GM12801 (cell line): Measurements from ENCODE around the gene ARVCF.

Source experiments
- TF ChIP-seq, protein P1 (sequence below): IDR thresholded peaks from one replicate; pipeline ENCODE4 v1.5.1; 2011; ENCODE audit warnings: control low read depth; ENCODE audit not compliant: insufficient read length; ENCODE audit errors: extremely low read depth

Gene ARVCF

DNA sequence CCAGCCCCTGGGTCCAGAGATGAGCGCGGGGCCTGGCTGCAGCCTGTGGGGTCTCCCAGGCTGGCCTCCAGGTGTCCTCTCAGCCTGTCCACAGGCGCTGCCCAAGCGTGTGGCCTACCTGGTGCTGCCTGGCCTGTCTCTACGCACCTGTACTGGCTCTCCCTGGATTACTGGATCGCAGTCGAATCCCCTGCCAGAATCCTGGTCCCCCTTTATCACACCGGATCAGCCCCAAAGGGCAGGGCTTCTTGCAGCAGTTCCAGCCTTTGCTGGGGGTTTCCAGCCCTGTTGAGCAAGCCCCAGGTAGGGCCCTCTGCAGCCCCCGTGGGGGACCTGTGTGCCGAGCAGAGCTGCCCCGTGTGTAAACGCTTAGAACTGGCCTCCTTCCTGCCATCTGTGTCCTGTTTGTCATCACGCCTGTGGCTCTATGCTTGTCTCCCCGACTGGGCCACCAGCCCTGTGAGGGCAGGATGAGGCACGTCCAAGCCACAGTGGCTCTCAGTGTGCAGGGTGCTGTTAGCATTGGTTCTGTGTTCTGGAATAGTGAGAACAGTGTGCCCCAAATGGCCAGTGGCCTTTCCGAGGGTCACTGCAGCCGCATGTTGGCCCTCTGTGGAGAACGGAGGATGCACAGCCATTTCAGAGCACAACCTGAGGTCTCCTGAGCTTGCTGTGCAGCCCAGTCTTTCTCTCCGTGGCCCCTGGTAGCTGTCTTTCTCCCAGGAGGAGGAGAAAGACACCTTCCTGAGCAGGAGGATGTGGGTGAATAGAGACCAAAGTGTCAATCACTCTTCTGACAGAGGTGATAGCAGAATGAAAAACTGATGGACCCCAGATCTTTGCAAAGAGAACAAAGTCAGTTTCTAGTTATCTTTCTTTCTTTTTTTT lies 61.1 kb downstream of the ARVCF start:
- TF ChIP-seq, protein P1, sequence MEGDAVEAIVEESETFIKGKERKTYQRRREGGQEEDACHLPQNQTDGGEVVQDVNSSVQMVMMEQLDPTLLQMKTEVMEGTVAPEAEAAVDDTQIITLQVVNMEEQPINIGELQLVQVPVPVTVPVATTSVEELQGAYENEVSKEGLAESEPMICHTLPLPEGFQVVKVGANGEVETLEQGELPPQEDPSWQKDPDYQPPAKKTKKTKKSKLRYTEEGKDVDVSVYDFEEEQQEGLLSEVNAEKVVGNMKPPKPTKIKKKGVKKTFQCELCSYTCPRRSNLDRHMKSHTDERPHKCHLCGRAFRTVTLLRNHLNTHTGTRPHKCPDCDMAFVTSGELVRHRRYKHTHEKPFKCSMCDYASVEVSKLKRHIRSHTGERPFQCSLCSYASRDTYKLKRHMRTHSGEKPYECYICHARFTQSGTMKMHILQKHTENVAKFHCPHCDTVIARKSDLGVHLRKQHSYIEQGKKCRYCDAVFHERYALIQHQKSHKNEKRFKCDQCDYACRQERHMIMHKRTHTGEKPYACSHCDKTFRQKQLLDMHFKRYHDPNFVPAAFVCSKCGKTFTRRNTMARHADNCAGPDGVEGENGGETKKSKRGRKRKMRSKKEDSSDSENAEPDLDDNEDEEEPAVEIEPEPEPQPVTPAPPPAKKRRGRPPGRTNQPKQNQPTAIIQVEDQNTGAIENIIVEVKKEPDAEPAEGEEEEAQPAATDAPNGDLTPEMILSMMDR = no peak

DNA sequence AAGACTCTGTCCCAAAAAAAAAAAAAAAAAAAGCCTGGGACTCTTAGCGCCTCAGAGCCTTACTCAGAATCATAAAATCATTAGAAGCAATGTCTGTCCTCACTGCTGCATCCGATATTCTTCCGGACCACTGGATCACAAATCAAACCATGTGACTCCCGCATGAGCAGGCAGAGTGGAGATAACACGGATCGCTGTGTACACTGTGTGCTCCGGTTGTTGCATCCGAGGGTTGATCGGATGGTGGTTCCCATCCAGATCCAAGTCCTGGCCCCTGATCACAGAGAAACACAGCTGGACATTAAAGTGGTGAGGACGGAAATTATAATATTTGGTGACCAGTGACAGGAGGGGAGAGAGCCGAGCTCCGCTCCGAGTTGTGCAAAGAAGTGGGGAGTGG lies 65.3 kb downstream of the ARVCF start:
- TF ChIP-seq, protein P1 = no peak

DNA sequence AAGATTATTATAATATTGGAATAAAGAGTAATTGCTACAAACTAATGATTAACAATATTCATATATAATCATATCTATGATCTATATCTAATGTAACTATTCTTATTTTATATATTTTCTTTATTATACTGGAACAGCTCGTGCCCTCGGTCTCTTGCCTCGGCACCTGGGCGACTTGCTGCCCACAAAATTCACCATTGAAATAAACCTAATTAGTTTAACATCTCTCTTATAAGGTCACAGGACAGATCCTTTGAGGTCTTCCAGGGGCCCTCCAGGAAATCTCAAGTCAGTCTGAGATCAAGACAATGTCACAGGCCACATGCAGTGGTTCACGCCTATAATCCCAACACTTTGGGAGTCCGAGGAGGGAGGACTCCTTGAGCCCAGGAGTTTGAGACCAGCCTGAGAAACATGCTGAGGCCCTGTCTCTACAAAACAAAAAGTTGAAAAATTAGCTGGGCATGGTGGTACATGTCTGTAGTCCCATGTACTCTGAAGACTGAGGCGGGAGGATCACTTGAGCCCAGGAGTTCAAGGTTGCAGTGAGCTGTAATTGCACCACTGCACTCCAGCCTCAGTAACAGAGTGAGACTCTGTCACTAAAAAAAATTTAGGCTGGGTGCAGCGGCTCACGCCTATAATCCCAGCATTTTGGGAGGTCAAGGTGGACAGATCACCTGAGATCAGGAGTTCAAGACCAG lies 68.4 kb downstream of the ARVCF start:
- TF ChIP-seq, protein P1 = no peak

DNA sequence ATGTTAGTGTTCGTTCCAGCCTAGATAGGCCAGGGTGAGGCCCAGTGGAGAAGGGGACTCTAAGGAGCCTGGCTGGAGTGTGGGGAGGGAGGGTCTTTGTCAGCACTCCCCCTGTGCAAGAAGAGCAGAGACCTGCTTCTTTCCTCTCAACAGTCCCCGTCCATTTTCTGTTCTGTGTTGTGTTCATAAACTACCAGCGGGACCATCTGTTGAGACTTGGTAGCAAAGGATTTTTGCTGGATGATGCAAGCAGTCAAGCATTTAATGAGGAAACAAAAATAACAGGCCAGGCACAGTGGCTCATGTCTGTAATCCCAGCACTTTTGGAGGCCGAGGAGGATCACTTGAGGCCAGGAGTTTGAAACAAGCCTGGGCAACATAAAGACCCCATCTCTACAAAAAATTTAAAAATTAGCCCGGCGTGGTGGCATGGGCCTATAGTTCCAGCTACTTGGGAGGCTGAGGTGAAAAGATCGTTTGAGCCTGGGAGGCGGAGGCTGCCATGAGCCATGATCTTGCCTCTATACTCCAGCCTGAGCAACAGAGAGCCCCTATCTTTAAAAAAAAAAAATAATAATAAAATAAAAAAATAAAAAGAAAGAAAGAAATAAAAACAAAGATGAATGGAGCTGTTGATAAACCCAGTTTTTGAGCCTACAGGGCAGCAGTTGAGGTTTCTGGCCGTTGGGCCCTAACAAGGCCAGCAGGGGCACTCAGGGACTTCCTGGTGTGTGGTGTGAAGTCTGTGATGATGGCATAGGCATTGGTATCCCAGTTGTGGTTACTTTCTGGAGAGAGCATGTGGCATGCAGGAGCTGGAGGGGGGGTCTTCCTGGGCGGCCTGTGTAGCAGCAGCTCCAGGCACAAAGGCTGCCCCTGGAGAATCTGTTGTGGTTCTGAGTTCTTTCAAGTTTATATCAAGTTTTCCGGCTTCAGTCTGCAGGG lies 73.3 kb downstream of the ARVCF start:
- TF ChIP-seq, protein P1 = no peak

DNA sequence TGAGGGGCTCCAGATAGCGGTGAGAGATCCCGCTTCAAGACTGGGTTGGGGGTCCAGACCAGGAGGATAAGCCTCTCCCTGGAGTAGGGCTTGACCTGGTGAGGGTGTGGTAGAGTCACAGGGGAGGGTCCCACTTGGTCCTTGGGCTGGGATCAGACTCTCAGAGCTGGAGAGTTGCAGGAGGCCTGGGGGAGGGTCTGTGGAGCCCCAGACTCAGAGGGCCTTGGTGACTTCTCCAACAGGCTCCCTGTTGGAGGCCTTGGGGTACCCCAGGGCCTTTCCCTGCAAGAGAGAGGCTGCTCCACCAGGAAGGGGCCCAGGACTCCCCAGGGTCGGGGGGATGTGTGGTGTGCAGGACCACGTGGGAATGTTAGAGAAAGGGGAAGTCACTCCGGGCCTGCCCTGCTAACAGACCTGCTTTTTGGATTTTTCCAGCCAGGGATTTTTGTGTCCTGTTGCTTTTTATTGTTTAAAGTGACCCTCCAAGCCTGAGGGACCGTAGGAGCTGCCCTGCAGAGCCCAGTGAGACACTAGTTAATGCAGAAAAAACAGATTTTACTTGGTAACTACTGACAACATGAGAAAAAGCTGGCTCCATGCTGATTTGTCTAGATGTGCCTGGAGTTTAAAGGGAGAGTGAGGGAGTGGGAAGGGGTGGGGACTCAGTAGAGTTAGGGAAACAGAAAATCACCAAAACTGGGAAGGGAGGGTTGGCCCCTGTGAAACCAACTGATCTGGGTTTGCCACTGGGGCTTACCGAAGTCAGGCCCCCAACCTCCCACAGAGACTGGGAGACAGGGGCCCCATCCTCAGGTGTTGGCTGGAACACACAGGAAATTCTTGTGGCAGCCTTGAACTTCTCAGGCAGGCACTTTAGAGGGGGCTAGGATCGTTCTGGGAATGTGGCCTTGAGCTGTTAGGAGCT lies 74.2 kb downstream of the ARVCF start:
- TF ChIP-seq, protein P1 = no peak

DNA sequence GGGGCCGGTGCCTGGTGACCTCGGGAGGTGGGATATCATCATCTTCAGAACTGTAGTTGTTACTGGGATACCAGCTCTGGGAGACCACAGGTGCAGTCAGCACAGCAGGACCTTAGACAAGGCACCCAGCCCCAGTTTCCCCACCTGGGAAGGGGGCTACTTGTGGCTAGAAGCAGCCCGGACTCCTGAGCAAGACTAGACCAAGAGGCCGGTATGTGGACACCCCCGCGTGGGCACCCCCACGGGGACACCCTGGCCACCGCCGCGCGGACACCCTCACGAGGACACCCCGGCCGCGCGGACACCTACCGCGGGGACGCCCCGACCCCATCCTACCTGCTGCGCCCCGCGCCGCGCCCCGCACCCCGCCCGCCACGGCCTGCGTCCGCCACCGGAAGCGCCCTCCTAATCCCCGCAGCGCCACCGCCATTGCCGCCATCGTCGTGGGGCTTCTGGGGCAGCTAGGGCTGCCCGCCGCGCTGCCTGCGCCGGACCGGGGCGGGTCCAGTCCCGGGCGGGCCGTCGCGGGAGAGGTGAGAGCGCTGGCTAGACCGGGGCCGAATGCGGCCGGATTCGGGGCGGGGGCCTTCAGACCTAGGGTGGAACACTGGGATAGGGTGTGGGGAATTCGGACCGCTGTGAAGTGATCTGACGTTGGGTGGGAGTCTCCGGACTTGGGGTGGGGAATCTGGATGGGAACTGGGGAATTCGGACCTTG lies 75.1 kb downstream of the ARVCF start, which contains the start of the genes COMT and TXNRD2:
TSS of gene COMT (plus strand) at position 408 of the 718 bp plus-strand sequence. CDS start 20,755 bp downstream, outside the sequence.
TSS of gene TXNRD2 (minus strand) at position 454 of the 718 bp plus-strand sequence. CDS start at position 439, 15 bp downstream.
- TF ChIP-seq, protein P1 = no peak
